K562 (cell line): ENCODE measurements around the gene TLR6.

Experiments
- CSDE1 ChIP-seq, 2 experiments: fragments of 450-650 bp; IDR thresholded peaks; 2 replicates each; pipeline ENCODE4 v1.6.1; 2016; ENCODE audit warnings: mild to moderate bottlenecking in 1 of 2
- E4F1 ChIP-seq: fragments of 250-450 bp; sonication (Bioruptor Pico); IDR thresholded peaks from 2 replicates; pipeline ENCODE4 v1.5.0; 2021; ENCODE audit warnings: mild to moderate bottlenecking, borderline replicate concordance
- ELK1 ChIP-seq: sonication (generic); formaldehyde crosslinking; IDR thresholded peaks from 2 replicates; pipeline ENCODE4 v1.8.1; 2022; ENCODE audit warnings: missing genetic modification reagents
- MYC ChIP-seq, 2 experiments: fragments of 250-450 bp in 1 of 2; sonication (Bioruptor Pico) in 1 of 2; IDR thresholded peaks; 2 replicates each; pipeline versions ENCODE4 v1.5.1 to v1.6.1; 2012 to 2021; ENCODE audit warnings: low read depth in 2 of 2, borderline replicate concordance in 1 of 2, improper control_type of control experiment in 1 of 2, low read length in 1 of 2, mild to moderate bottlenecking in 1 of 2, moderate library complexity in 1 of 2
- NFE2L1 ChIP-seq: fragments of 450-650 bp; IDR thresholded peaks from 2 replicates; pipeline ENCODE4 v1.6.1; 2016; ENCODE audit warnings: missing genetic modification characterization, low read depth, mild to moderate bottlenecking, missing compliant biosample characterization, moderate library complexity, borderline replicate concordance
- NR3C1 ChIP-seq: sonication (generic); formaldehyde crosslinking; IDR thresholded peaks from 2 replicates; pipeline ENCODE4 v1.8.1; 2022; ENCODE audit warnings: missing genetic modification reagents
- SMARCC2 ChIP-seq: fragments of 450-650 bp; IDR thresholded peaks from 2 replicates; pipeline ENCODE4 v1.6.1; 2017; ENCODE audit warnings: antibody characterized with exemption, moderate library complexity, mild to moderate bottlenecking, low read depth
- TGIF2 ChIP-seq: sonication (generic); formaldehyde crosslinking; IDR thresholded peaks from 2 replicates; pipeline ENCODE4 v1.8.1; 2022; ENCODE audit warnings: mild to moderate bottlenecking, missing genetic modification reagents, moderate library complexity
- TF ChIP-seq, protein P1 (sequence below), 3 experiments: IDR thresholded peaks in 2 of 3; conservative IDR thresholded peaks in 1 of 3; 2 replicates each; pipeline ENCODE4 v1.5.1; 2011 to 2012; ENCODE audit warnings: low read length in 3 of 3, mild to moderate bottlenecking in 3 of 3, control low read depth in 2 of 3, improper control_type of control experiment in 1 of 3, inconsistent platforms in 1 of 3, low read depth in 1 of 3, mixed read lengths in 1 of 3, moderate library complexity in 1 of 3; ENCODE audit not compliant: insufficient read depth in 2 of 3

- TF ChIP-seq ELK1 (CRISPR knock-in tag) (no peak), TGIF2 (CRISPR knock-in tag) (no peak), NR3C1 (CRISPR knock-in tag) (no peak), NFE2L1 (tag) (no peak), E4F1 (CRISPR knock-in tag) (no peak), CSDE1 (IDR thresholded peaks at IDR 0.05) (no peak), MYC (IDR thresholded peaks at IDR 0.05; ENCODE audit: low read depth, low read length) (no peak), MYC (CRISPR knock-in tag; IDR thresholded peaks at IDR 0.05; ENCODE audit: borderline replicate concordance, low read depth) (no peak), SMARCC2 (no peak)
- TF ChIP-seq, protein P1, sequence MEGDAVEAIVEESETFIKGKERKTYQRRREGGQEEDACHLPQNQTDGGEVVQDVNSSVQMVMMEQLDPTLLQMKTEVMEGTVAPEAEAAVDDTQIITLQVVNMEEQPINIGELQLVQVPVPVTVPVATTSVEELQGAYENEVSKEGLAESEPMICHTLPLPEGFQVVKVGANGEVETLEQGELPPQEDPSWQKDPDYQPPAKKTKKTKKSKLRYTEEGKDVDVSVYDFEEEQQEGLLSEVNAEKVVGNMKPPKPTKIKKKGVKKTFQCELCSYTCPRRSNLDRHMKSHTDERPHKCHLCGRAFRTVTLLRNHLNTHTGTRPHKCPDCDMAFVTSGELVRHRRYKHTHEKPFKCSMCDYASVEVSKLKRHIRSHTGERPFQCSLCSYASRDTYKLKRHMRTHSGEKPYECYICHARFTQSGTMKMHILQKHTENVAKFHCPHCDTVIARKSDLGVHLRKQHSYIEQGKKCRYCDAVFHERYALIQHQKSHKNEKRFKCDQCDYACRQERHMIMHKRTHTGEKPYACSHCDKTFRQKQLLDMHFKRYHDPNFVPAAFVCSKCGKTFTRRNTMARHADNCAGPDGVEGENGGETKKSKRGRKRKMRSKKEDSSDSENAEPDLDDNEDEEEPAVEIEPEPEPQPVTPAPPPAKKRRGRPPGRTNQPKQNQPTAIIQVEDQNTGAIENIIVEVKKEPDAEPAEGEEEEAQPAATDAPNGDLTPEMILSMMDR (IDR thresholded peaks at IDR 0.05 in 2 of 3, conservative IDR thresholded peaks at IDR 0.05 in 1 of 3; ENCODE audit: insufficient read depth in 2 of 3, low read depth in 1 of 3, low read length in 3 of 3) = no peak
Observed at GRCh38 chr4:38800961-38801450, 55.6 kb downstream of the TLR6 start.
